Calu3 (cell line): ENCODE data around the gene RAB27B. TPM values are rescaled to one million over a fixed set of nuclear protein-coding genes. Genes with fewer than 3 reads are reported as not detected.

Experiments used
- Bru-seq: library from RNA; stranded (reverse); fragments of 400-500 nt; gene quantifications from one replicate; lab custom pipeline; 2021; lab: Mats Ljungman, UMichigan
- BruChase-seq, 2 experiments: library from RNA; stranded (reverse); fragments of 400-500 nt; gene quantifications; one replicate each; lab custom pipeline; 2021; lab: Mats Ljungman, UMichigan
- BruUV-seq: library from RNA; stranded (reverse); fragments of 400-500 nt; replicated peaks from 2 replicates; lab custom pipeline; 2021; lab: Mats Ljungman, UMichigan
- CTCF ChIA-PET: fragments of 300-600 bp; sonication (Branson Sonifier 250); formaldehyde crosslinking; loops from one replicate; lab custom pipeline; 2022; ENCODE audit warnings: antibody characterized with exemption; lab: Charles Lee
- DNase-seq: peaks from one replicate; pipeline ENCODE4 v3.0.0; 2022
- H3K27ac Mint-ChIP-seq: one replicate; pipeline ENCODE4 v1.8.0; 2022; ENCODE audit warnings: mixed read lengths; ENCODE audit not compliant: unreplicated experiment
- H3K27me3 Mint-ChIP-seq: one replicate; pipeline ENCODE4 v1.8.0; 2022; ENCODE audit warnings: mixed read lengths; ENCODE audit not compliant: unreplicated experiment
- H3K36me3 Mint-ChIP-seq: one replicate; pipeline ENCODE4 v1.8.0; 2022; ENCODE audit warnings: mild to moderate bottlenecking, moderate library complexity, mixed read lengths; ENCODE audit not compliant: insufficient read depth, unreplicated experiment
- H3K4me1 Mint-ChIP-seq: one replicate; pipeline ENCODE4 v1.8.0; 2022; ENCODE audit warnings: mild to moderate bottlenecking, low read depth, mixed read lengths; ENCODE audit not compliant: unreplicated experiment
- H3K4me3 Mint-ChIP-seq: one replicate; pipeline ENCODE4 v1.8.0; 2022; ENCODE audit warnings: mild to moderate bottlenecking, low read depth, moderate library complexity, mixed read lengths; ENCODE audit not compliant: unreplicated experiment
- H3K9me3 Mint-ChIP-seq: one replicate; pipeline ENCODE4 v1.8.0; 2022; ENCODE audit warnings: low read depth, mixed read lengths; ENCODE audit not compliant: unreplicated experiment
- CTCF ChIP-seq: fragments of 200-600 bp; IDR thresholded peaks from one replicate; pipeline ENCODE4 v1.8.0; 2022; ENCODE audit warnings: antibody characterized with exemption; ENCODE audit not compliant: unreplicated experiment
- intact Hi-C: fragments of 100-400 bp; cut with micrococcal nuclease; formaldehyde crosslinking; loops from one replicate; pipeline ENCODE4 v1.10.0; 2022; ENCODE audit not compliant: unreplicated experiment
- long read RNA-seq: library from polyadenylated mRNA; stranded (forward); transcript quantifications from one replicate; pipeline ENCODE4 v2.0.0, GENCODE V29; 2022
- total RNA-seq: library from RNA; stranded (reverse); gene quantifications from 2 replicates; pipeline ENCODE4 v1.2.3, GENCODE V29; 2022

The RAB27B gene
- 38.3 and 60.6 TPM in 2 replicates for total RNA-seq
- Bru-seq, nascent RNA, result percentile 91 among the genes with signal in this experiment
- BruChase-seq, experiment 1, labeled RNA remaining after a 6-hour chase, result percentile 88 among the genes with signal in this experiment
- BruChase-seq, experiment 2, labeled RNA remaining after a 2-hour chase, result percentile 80 among the genes with signal in this experiment
- long read RNA-seq, full-length matches to known transcripts, result 26 of 43 reads
- long read RNA-seq, partial matches to known transcripts, result 2 of 43 reads
- long read RNA-seq, other reads (novel, unspliced or antisense), result 15 of 43 reads

GRCh38 chr18:54828281-54828881 lies at the start of gene RAB27B:
TSS of gene RAB27B (plus strand) at chr18:54828477. CDS start at chr18:54877586, 49,109 bp downstream.
- CTCF ChIA-PET, result interaction anchor here (0.9 to 2.3 kb wide), 7 partner anchors 11 to 149 kb away, joined by 3 to 8 read pairs (median 4); no protein-coding TSS in a partner anchor

GRCh38 chr18:54780285-54780861 lies 47.9 kb upstream of the RAB27B start:
- BruUV-seq, result no TSS peak
- no peak for DNase-seq
- intact Hi-C loops, result no loop called here
- Mint-ChIP-seq H3K27ac (peak overlapping the region; percentile 67), H3K9me3 (no peaks in the 10 kb centered on the region), H3K36me3 (peaks cover 18% of the 10 kb centered on the region), H3K4me3 (no peak overlapping the region), H3K27me3 (no peaks in the 10 kb centered on the region), H3K4me1 (peaks cover 54% of the 10 kb centered on the region)
- TF ChIP-seq CTCF, result no peak
- CTCF ChIA-PET, result interaction anchor here (0.6 to 0.9 kb wide), 2 partner anchors 38 to 150 kb away, joined by 3 to 7 read pairs; no protein-coding TSS in a partner anchor

More at GRCh38 chr18:54828281-54828881, at the start of gene RAB27B:
- no TSS peak for BruUV-seq
- peak within 1 kb of the TSS; percentile 84 for H3K27ac Mint-ChIP-seq
- no peaks in the 10 kb centered on the region for H3K27me3 Mint-ChIP-seq
- no peak for TF ChIP-seq CTCF
- peaks cover 45% of the 10 kb centered on the region for H3K36me3 Mint-ChIP-seq
- H3K9me3 Mint-ChIP-seq, result peaks cover 8% of the 10 kb centered on the region
- peak; percentile 92 for DNase-seq
- H3K4me3 Mint-ChIP-seq, result peak within 1 kb of the TSS; percentile 95
- peaks cover 67% of the 10 kb centered on the region for H3K4me1 Mint-ChIP-seq
- intact Hi-C loops, result loop anchor here (2.0 kb wide), 1 partner anchor 62 kb away; no protein-coding TSS in a partner anchor

- Mint-ChIP-seq H3K9me3 (no peaks in the 10 kb centered on the region), H3K27me3 (no peaks in the 10 kb centered on the region), H3K4me1 (peaks cover 48% of the 10 kb centered on the region), H3K27ac (peak overlapping the region; percentile 67), H3K4me3 (no peak overlapping the region), H3K36me3 (peaks cover 13% of the 10 kb centered on the region)
- intact Hi-C loops, result no loop called here
- DNase-seq, result no peak
- BruUV-seq, result no TSS peak
- no peak for TF ChIP-seq CTCF
- CTCF ChIA-PET, result interaction anchor here (0.6 to 0.9 kb wide), 2 partner anchors 38 to 150 kb away, joined by 3 to 7 read pairs; no protein-coding TSS in a partner anchor
Measured at GRCh38 chr18:54780970-54781369, 47.3 kb upstream of the RAB27B start.

GRCh38 chr18:54783139-54783538 lies 45.1 kb upstream of the RAB27B start:
- Mint-ChIP-seq H3K27ac (no peak overlapping the region), H3K4me3 (no peak overlapping the region), H3K9me3 (no peaks in the 10 kb centered on the region), H3K4me1 (peaks cover 26% of the 10 kb centered on the region), H3K27me3 (no peaks in the 10 kb centered on the region), H3K36me3 (peaks cover 3% of the 10 kb centered on the region)
- intact Hi-C loops, result no loop called here
- no TSS peak for BruUV-seq
- no peak for TF ChIP-seq CTCF
- no peak for DNase-seq
- CTCF ChIA-PET, result no interaction called here
